ENCODE data around the gene GTF2A1L.

- TF ChIP-seq CTCF (IDR thresholded peaks at IDR 0.05), result no peak
- TF ChIP-seq POLR2A (IDR thresholded peaks at IDR 0.05), result no peak
Measured at GRCh38 chr2:48626047-48626446, 8.4 kb downstream of the GTF2A1L start.
